ENCODE measurements around the gene NAA16.

DNA sequence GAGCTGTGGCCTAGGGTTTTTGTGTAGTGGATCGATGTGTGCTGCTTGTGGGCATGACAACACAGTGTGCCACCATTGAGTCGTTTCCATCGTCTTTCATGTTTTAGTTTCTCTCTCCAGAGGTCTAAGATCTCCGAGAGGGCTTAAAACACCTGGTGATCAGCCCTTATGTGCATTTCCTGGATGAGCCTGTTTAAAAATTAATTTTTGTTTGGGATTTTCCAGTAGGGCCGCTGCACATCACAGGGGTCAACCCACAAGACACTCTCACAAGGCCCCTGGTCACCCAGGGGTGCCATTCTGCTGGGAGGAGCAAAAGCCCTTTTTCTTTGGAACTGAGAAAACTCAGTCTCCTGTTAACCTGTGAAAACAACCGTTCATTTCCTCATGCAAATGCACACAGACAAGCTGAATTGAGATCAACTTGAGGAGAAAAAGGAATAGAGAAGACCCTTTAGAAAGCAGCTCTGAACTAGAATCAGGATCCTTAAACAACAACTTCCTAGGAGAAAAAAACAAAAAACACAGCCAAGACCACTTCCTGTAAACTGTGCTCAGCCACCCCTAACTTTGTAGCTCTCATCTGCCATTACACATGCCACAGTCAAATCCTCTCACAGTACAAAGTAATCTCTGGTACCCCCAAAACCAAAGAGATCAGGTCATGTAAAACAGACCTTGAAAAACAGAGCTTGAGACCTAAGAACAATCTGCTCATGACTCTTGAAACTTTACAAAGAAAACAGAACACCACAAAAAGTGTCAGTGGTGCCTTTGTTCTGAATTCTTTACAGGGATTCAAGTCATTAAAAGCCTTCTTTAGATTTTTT, 39.4 kb upstream of the NAA16 start:
- TF ChIP-seq, protein P1, sequence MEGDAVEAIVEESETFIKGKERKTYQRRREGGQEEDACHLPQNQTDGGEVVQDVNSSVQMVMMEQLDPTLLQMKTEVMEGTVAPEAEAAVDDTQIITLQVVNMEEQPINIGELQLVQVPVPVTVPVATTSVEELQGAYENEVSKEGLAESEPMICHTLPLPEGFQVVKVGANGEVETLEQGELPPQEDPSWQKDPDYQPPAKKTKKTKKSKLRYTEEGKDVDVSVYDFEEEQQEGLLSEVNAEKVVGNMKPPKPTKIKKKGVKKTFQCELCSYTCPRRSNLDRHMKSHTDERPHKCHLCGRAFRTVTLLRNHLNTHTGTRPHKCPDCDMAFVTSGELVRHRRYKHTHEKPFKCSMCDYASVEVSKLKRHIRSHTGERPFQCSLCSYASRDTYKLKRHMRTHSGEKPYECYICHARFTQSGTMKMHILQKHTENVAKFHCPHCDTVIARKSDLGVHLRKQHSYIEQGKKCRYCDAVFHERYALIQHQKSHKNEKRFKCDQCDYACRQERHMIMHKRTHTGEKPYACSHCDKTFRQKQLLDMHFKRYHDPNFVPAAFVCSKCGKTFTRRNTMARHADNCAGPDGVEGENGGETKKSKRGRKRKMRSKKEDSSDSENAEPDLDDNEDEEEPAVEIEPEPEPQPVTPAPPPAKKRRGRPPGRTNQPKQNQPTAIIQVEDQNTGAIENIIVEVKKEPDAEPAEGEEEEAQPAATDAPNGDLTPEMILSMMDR (IDR thresholded peaks at IDR 0.05; ENCODE audit: low read depth, low read length, poor library complexity, severe bottlenecking), result no peak
- no peak for TF ChIP-seq EZH2phosphoT487 (IDR thresholded peaks at IDR 0.05; ENCODE audit: borderline replicate concordance, low read length)
